COLO668 (cell line): ENCODE measurements around the gene ATG7.
"Not testable (repeated sequence)": the region's sequence is repeated elsewhere in the genome, so short reads cannot be mapped to it uniquely, and the experiment has no call there.

Experiments
- DNase-seq: peaks from one replicate; lab custom pipeline; 2025; ENCODE audit not compliant: unreplicated experiment; lab: John Stamatoyannopoulos, UW

ATG7 gene

DNA sequence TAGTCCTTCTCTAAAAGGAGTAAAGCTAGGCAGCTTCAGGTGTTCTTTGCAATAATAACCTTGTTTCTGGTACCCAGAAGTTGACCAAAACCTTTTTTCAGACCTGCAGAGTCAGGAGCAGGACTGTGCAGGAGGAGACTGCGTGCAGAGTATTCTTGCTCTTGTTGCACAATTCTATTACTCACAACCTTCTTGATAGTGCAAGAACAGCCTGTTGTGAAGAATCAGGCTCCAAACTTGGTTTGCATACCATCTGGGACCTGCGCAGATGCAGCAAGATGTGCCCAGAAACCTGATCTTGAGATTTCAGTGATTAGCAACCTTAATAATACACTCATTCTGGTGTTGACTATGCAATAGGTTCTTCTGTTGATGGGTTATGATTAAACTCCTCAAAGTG is 111.9 kb downstream of the ATG7 start:
- no peak for DNase-seq

DNA sequence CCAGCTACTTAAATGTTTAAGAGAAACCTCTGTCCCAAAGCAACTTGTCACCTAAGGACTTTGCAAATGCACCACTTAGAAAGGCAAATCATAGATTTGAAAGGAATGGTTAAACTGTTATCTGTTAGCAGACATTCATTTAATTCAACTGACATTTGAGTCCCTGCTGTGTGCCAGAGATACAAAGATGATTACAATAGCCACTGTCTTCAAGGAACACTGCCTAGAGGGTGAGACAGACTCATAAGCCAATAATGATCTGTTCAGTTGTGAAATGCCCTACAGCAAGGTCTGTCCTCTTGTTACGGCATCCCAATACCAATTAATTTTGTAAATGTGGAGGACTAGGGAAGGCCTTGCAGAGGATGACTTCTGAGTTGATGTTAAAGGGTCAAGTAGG is 113.1 kb downstream of the ATG7 start:
- DNase-seq = no peak

DNA sequence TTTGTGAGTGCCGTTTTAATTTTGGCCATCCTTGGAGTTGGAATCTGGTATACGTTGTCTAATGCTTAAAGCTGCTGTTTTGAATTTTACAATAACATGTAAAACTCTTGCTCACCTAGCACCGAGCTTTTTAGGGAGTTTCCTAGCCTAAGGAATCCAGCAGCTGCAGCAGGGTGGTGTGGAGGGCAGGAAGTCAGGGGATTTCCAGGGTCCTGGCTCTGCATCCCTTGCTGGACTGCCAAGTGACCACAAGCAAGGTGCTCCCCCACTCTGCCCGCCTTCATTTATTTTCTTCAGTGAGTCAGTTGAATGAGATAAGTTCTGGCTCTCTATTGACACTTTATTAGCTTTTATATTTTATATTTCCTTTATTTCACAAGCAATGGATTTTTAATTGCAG is 113.7 kb downstream of the ATG7 start:
- no peak for DNase-seq

GRCh38 chr3:11386465-11387113 is 114.4 kb downstream of the ATG7 start:
- DNase-seq = no peak

DNA sequence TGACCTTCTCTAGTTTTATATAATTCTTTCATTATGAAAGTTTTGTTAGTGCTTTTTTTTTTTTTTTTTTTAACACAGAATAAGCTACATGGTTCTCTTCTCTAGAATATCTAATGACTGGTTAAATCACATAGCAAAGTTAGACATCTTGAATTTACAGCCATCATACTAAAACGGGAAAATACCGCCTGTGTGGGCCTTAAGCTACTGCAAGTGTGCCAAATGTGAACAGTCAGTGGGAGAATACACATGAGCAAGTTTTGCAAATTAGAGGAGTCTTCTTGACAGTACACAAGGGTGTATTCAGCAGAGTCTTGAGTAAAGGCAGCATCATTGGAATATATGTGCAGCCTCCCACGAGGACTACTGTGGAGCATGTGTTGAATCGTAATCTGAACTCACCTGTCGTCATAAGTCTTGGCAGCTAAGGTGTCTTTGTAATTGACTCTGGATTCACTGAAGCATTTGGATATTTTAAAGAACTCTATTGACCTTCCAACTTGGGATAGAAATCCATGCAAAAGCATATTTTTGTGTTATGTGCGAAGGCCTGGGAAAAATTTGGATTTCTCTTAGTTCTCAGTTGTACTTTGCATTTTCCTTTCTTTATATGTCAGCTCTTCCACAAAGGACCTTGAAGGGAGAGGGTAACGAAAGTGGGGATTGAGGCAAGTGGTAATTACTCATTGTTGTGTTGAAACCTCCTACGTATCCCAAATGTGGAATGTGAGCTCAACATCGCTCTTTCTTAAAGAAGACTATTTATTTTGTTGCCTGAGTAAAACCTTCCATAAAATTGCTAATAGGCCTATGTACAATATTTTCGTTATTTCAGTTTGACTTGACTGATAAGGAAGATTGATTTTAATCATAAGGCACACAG is 117.4 kb downstream of the ATG7 start:
- DNase-seq = no peak

GRCh38 chr3:11390411-11391131 is 118.4 kb downstream of the ATG7 start:
- DNase-seq = no peak

GRCh38 chr3:11391174-11391879 is 119.1 kb downstream of the ATG7 start:
- DNase-seq = no peak

DNA sequence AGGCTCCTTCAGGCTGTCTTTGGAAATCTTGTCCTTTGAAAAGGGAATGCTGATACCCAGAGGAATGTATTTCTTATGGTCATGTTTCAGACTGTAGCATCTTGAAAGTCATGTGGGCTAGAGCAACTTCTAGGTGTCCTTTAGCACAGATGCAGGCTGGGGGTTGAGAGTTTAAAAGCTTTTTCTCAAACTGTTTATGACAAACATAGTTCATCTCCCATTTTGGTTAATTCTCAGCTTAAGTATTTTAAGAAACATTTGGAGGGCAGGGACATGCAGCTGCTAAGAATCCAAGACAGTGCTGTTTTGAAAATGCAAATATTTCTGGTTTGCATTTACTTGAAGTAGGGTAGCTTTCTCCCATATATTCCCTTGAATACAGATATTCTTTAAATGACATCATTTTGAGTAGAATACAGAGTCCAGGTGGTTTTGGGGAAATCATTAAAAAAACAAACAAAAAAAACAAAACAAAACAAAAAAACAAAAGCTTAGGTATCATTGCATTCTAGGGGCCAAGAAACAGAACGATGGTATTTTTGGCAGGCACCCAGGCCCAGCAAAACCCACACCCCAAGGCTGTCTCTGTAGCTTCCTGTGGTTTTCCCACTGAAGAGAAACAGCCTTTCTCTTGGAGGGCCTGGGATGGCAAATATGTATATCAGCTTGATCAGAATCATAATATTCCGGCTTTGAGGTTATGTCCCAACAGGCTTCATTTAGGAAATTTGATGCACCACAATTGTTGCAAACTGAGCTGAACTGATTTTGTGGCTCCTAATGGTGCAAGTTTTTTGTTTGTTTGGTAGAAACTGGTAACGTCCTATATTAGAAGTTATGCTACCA is 120.0 kb downstream of the ATG7 start:
- DNase-seq = no peak

DNA sequence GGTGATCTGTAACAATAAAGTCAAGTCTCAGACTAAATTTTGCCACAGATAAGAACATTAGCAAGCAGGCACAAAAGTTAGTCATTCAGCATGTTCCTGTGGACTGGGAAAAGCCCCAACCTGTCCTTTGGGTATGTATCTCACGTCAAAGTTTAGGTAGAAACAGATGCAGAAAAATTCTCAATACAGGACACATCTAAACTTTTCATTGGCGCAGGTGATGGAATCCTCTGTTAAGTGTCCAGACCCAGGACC is 120.6 kb downstream of the ATG7 start:
- no peak for DNase-seq

DNA sequence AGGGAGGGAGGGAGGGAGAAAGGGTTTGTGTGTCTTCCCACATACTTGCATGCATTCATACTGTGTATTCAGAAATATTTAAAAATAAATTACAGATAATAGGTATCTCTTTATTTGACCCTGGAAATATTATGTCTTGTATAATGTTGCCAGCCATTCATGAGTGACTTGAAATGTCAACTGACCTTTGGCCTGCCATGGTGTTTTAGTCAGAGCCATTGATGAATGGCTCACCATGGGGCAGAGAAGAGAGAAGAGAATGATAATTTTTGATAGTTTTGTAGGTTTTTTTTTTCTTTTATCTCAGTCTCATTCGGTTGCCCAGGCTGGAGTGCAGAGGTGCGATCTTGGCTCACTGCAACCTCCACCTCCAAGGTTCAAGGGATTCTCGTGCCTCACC is 121.2 kb downstream of the ATG7 start:
- DNase-seq = no peak

GRCh38 chr3:11394392-11394791 is 122.2 kb downstream of the ATG7 start:
- DNase-seq = no peak

- no peak for DNase-seq
These were observed 128.0 kb downstream of the ATG7 start for GRCh38 chr3:11400213-11400612.

GRCh38 chr3:11401434-11401833 is 129.2 kb downstream of the ATG7 start:
- DNase-seq = no peak

DNA sequence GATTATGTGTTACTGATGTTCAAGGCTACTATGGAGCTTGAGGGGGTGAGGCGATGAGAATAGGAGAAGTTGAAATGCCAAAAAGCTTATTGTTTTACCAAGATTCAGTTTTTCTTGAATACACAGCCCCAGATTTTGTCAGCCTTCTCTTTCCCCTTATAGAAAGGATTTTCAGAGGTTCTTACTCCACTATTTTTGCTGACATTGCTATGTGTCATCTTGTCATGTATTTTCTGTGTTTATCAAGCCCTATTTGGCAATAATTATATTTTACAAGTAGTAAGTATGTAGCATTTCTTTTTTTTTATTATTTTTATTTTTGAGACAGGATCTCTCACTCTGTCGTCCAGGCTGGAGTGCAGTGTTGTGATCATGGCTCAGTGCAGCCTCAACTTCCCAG is 133.1 kb downstream of the ATG7 start:
- DNase-seq = no peak

DNA sequence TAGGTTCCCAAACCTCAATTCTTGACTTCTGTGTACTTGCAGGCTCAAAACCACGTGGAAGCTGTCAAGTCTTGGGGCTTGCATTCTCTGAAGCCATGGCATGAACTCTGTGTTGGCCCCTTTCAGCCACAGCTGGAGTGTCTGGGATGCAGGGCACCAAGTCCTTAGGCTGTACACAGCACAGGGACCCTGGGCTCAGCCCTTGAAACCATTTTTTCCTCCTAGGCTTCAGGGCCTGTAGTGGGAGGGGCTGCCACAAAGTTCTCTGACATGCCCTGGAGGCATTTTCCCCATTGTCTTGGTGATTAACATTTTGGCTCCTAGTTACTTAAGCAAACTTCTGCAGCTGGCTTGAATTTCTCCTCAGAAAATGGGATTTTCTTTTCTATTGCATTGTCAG is 135.4 kb downstream of the ATG7 start:
- no peak for DNase-seq

DNA sequence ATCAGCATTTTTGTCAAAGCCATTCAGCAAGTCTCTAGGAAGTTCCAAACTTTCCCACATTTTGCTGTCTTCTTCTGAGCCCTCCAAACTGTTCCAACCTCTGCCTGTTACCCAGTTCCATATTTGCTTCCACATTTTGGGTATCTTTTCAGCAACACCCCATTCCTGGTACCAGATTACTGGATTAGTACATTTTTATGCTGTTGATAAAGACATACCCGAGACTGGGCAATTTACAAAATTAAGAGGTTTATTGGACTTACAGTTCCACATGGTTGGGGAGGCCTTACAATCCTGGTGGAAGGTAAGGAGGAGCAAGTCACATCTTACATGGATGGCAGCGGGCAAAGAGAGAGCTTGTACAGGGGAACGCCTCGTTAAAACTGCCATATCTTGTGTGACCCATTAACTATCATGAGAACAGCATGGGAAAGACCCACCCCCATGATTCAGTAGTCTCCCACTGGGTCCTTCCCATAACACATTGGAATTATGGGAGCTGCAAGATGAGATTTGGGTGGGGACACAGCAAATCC is 136.2 kb downstream of the ATG7 start:
- not testable (repeated sequence) for DNase-seq

- DNase-seq = no peak
These were observed 138.4 kb downstream of the ATG7 start for GRCh38 chr3:11410564-11410963.

DNA sequence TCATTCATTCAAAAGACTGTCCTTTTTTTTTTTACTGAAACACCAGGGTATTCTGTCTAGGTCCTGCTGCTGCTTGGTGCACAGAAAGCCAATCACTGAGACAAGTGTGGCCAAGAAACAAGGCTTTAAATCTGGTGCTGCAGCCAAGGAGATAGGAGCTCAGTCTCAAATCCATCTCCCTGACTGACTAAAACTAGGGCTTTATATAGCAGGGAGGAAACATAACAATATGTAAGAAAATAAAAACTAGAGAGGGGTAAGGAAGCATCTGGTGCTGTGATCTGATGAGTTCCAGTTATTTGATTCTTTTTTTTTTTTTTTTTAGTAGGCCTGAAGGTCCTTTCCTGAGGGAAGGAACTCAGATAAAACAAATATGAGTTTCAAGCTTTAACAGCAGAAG is 139.8 kb downstream of the ATG7 start:
- DNase-seq = no peak

DNA sequence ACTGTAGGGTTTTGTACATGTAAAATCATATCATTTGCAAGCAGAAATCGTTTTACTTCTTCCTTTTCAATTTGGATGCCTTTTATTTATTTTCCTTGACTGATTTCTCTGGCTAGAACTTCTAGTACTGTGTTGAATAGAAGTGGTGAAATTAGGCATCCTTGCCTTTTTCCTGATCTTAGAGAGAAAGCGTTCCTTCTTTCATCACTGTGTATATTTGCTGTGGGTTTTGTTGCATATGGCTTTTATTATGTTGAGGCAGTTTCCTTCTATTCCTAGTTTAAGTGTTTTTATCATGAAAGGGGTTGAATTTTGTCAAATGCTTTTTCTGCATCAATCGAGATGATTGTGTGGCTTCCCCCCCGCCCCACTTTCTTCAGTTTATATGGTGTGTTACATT is 140.9 kb downstream of the ATG7 start:
- DNase-seq = no peak

- no peak for DNase-seq
These were observed 142.9 kb downstream of the ATG7 start for GRCh38 chr3:11415099-11415498.
